Neural progenitor cell (in vitro differentiated cells): ENCODE results near the gene CD9.

Experiments used
- EZH2phosphoT487 ChIP-seq: fragments of 200-600 bp; sonication (generic); IDR thresholded peaks from 2 replicates; pipeline ENCODE4 v1.6.1; 2017; ENCODE audit warnings: antibody characterized with exemption
- TF ChIP-seq, protein P1 (sequence below): fragments of 200-600 bp; sonication (generic); IDR thresholded peaks from 2 replicates; pipeline ENCODE4 v1.5.1; 2017; ENCODE audit warnings: antibody characterized with exemption, mild to moderate bottlenecking

DNA sequence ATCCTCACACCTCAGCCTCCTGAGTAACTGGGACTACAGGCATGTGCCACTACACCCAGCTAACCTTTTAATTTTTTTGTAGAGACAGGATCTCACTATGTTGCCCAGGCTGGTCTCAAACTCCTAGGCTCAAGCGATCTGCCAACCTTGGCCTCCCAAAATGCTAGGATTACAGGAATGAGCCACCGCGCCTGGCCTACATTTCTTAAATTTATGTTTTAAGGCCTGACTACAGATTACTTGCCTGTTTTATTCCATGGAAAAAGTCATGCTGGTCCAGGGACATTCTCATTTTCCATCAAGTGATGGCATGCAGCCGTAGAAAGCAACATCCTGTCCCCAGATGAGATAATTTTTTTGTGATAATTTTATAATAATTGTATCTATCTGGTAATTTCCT, 6.1 kb downstream of the CD9 start:
- TF ChIP-seq, protein P1, sequence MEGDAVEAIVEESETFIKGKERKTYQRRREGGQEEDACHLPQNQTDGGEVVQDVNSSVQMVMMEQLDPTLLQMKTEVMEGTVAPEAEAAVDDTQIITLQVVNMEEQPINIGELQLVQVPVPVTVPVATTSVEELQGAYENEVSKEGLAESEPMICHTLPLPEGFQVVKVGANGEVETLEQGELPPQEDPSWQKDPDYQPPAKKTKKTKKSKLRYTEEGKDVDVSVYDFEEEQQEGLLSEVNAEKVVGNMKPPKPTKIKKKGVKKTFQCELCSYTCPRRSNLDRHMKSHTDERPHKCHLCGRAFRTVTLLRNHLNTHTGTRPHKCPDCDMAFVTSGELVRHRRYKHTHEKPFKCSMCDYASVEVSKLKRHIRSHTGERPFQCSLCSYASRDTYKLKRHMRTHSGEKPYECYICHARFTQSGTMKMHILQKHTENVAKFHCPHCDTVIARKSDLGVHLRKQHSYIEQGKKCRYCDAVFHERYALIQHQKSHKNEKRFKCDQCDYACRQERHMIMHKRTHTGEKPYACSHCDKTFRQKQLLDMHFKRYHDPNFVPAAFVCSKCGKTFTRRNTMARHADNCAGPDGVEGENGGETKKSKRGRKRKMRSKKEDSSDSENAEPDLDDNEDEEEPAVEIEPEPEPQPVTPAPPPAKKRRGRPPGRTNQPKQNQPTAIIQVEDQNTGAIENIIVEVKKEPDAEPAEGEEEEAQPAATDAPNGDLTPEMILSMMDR: no peak
- no peak for TF ChIP-seq EZH2phosphoT487
